GM23338 (cell line): ENCODE results near the gene SUCLG2.

Experiments
- EZH2phosphoT487 ChIP-seq: fragments of 200-600 bp; sonication (generic); IDR thresholded peaks from one replicate; pipeline ENCODE4 v1.8.1; 2018; ENCODE audit warnings: antibody characterized with exemption; ENCODE audit not compliant: unreplicated experiment
- TF ChIP-seq, protein P1 (sequence below), 2 experiments: fragments of 200-600 bp in 1 of 2; sonication (generic) in 1 of 2; conservative IDR thresholded peaks; 2 replicates each; pipeline versions ENCODE4 v1.5.1 to v1.6.1; 2016 to 2017; ENCODE audit warnings: antibody characterized with exemption in 2 of 2, low read depth in 2 of 2, mild to moderate bottlenecking in 2 of 2, moderate library complexity in 1 of 2

DNA sequence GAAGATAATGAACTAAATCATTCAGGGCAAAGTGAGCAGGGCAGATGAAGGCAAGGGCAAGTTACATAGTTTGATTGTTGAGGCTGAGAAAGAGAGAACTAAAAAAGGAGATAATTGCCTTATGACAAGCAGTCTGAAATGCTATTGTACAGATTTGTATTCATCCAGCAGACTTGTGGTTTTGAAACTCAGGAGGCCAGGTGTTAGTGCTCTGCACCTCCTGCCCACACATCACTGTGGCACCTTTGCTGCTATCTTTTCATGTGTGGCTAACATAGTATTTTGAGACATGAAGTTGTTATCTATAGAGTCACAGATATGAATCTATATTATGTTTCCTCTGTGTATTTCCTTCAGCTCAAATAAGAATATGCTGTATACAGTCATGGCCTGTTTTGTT, 24.3 kb upstream of the SUCLG2 start:
- TF ChIP-seq, protein P1, sequence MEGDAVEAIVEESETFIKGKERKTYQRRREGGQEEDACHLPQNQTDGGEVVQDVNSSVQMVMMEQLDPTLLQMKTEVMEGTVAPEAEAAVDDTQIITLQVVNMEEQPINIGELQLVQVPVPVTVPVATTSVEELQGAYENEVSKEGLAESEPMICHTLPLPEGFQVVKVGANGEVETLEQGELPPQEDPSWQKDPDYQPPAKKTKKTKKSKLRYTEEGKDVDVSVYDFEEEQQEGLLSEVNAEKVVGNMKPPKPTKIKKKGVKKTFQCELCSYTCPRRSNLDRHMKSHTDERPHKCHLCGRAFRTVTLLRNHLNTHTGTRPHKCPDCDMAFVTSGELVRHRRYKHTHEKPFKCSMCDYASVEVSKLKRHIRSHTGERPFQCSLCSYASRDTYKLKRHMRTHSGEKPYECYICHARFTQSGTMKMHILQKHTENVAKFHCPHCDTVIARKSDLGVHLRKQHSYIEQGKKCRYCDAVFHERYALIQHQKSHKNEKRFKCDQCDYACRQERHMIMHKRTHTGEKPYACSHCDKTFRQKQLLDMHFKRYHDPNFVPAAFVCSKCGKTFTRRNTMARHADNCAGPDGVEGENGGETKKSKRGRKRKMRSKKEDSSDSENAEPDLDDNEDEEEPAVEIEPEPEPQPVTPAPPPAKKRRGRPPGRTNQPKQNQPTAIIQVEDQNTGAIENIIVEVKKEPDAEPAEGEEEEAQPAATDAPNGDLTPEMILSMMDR (conservative IDR thresholded peaks at IDR 0.05; ENCODE audit: low read depth in 2 of 2) = no peak
- no peak for TF ChIP-seq EZH2phosphoT487
